Measurements from ENCODE around the gene TK1. TPM values are rescaled to one million over a fixed set of nuclear protein-coding genes. Genes with fewer than 3 reads are reported as not detected.

Gene TK1
- total RNA-seq, 1 donor from 2014 or later, result 3.8 TPM

DNA sequence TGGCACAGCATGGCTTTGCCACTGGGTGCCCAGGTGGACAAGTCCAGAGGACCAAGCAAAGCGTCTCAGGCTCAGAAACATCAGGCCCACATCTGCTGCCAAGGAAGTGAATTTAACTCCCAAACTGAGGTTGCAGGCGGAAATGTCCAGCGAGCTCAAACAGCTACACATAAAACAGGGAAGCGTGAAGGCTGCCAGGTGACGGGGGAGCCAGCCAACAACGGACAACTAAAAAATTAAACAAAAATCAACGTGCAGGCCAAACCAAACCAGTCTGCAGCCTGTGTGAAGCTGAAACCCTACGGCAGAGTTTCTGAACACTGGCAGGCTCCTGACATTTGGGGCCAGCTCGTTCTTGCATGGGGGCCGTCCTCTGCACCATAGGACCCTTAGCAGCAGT lies 2.5 kb downstream of the TK1 start:
- intact Hi-C loops (cut with micrococcal nuclease), result no loop called here
- POLR2A ChIA-PET, result interaction anchor here (2.4 to 33.1 kb wide), 2 partner anchors 10 to 43 kb away, joined by 7 to 2404 read pairs; partner anchors contain the start of genes C17orf99, TMC6 and TMC8
- no peaks in the 10 kb centered on the region for H3K27me3 Mint-ChIP-seq

DNA sequence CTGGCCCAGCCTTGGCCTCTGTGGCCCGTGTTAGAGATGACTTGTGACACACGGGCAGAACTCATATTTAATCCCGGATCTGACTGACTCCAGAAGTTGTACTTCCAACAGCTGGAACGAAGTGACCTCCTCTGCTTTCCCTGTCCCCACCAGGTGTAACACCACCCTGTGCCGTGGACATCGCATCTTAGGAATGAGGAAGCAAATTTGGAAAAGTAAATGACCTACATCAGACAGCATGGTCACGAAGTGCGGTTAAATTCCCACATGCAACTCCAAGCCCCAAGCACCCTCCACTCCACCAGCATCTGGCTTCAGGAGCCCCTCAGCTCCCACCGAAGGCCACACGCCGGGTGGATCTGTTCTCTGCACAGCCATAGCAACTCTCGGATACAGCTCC lies 2.9 kb downstream of the TK1 start:
- H3K36me3 Mint-ChIP-seq (ENCODE audit: low read depth), result no peaks in the 10 kb centered on the region
- intact Hi-C loops (cut with micrococcal nuclease), result no loop called here
- ChIA-PET CTCF (interaction anchor here (0.9 to 1.2 kb wide), 3 partner anchors 10 to 70 kb away, joined by 3 read pairs; no protein-coding TSS in a partner anchor), POLR2A (interaction anchor here (2.4 to 33.1 kb wide), 2 partner anchors 9 to 43 kb away, joined by 7 to 2404 read pairs; partner anchors contain the start of genes C17orf99, TMC6 and TMC8)
- no peak overlapping the region for H3K27ac Mint-ChIP-seq
- TF ChIP-seq, protein P1, sequence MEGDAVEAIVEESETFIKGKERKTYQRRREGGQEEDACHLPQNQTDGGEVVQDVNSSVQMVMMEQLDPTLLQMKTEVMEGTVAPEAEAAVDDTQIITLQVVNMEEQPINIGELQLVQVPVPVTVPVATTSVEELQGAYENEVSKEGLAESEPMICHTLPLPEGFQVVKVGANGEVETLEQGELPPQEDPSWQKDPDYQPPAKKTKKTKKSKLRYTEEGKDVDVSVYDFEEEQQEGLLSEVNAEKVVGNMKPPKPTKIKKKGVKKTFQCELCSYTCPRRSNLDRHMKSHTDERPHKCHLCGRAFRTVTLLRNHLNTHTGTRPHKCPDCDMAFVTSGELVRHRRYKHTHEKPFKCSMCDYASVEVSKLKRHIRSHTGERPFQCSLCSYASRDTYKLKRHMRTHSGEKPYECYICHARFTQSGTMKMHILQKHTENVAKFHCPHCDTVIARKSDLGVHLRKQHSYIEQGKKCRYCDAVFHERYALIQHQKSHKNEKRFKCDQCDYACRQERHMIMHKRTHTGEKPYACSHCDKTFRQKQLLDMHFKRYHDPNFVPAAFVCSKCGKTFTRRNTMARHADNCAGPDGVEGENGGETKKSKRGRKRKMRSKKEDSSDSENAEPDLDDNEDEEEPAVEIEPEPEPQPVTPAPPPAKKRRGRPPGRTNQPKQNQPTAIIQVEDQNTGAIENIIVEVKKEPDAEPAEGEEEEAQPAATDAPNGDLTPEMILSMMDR (IDR thresholded peaks at IDR 0.05), result no peak
- no peaks in the 10 kb centered on the region for H3K9me3 Mint-ChIP-seq
- H3K4me3 Mint-ChIP-seq, result no peak overlapping the region
- peaks cover 33% of the 10 kb centered on the region for H3K4me1 Mint-ChIP-seq
- DNase-seq (no peak), ATAC-seq (ENCODE audit: low read depth) (no peak)
- no peaks in the 10 kb centered on the region for H3K27me3 Mint-ChIP-seq

More for the DNA sequence above, 2.5 kb downstream of the TK1 start:
- H3K36me3 Mint-ChIP-seq (ENCODE audit: low read depth), result no peaks in the 10 kb centered on the region
- H3K4me1 Mint-ChIP-seq, result peaks cover 32% of the 10 kb centered on the region
- CTCF ChIA-PET, result no interaction called here
- H3K27ac Mint-ChIP-seq, result no peak overlapping the region
- ATAC-seq (ENCODE audit: low read depth) (no peak), DNase-seq (no peak)
- H3K9me3 Mint-ChIP-seq, result no peaks in the 10 kb centered on the region
- no peak overlapping the region for H3K4me3 Mint-ChIP-seq
- TF ChIP-seq, protein P1 (IDR thresholded peaks at IDR 0.05), result no peak

DNA sequence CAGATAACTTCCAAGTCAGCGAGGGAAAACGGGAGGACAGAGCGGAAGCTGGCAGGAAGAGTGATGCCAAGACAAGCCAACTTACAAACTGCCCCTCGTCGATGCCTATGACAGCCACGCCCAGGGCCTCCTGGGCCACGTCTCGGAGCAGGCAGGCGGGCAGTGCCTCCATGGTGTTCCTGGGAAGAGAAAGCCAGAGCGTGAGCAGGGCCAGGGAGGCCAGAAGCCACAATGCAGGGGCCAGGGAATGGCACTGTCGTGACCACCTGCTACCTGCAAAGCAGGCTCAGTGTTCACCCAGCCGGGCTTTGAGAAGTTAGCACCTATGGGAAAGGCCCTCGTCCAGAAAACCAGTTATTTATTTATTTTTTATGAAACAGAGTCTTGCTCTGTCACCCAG lies 4.3 kb downstream of the TK1 start:
- Mint-ChIP-seq H3K4me1 (peaks cover 30% of the 10 kb centered on the region), H3K27me3 (no peaks in the 10 kb centered on the region), H3K4me3 (no peak overlapping the region), H3K9me3 (no peaks in the 10 kb centered on the region), H3K36me3 (ENCODE audit: low read depth) (no peaks in the 10 kb centered on the region), H3K27ac (no peak overlapping the region)
- POLR2A ChIA-PET, result interaction anchor here (2.4 to 33.1 kb wide), 2 partner anchors 8 to 41 kb away, joined by 7 to 2404 read pairs; partner anchors contain the start of genes C17orf99, TMC6 and TMC8
- TF ChIP-seq, protein P1 (IDR thresholded peaks at IDR 0.05), result no peak
- intact Hi-C loops (cut with micrococcal nuclease), result no loop called here
- ATAC-seq (ENCODE audit: low read depth) (no peak), DNase-seq (no peak)
- CTCF ChIA-PET, result no interaction called here

DNA sequence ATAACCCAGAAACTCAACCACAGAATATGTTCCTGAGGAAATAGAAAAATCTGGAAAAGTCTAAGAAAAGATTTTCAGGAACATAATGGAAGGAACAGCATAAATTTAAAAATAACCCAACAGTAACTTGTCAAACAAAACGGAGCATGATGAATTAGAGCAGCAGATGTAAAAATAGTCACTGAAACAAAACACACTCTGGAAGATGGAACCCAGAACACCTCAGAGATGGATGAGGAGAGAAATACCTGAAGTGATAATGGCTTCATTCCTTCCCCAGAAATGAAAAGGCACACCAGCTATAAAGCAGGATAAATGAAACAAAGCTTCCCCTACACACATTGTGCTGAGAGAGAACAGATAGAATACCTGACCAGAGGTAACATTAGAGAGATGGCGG lies 6.3 kb downstream of the TK1 start:
- TF ChIP-seq, protein P1 (IDR thresholded peaks at IDR 0.05), result no peak
- peaks cover 8% of the 10 kb centered on the region for H3K36me3 Mint-ChIP-seq (ENCODE audit: low read depth)
- H3K4me1 Mint-ChIP-seq, result peaks cover 41% of the 10 kb centered on the region
- peak overlapping the region; percentile 8 for H3K27ac Mint-ChIP-seq
- CTCF ChIA-PET, result no interaction called here
- H3K9me3 Mint-ChIP-seq, result no peaks in the 10 kb centered on the region
- POLR2A ChIA-PET, result interaction anchor here (33.1 kb wide), 1 partner anchor 39 kb away, joined by 2404 read pairs; the partner anchor contains the start of genes C17orf99, TMC6 and TMC8
- ATAC-seq (ENCODE audit: low read depth) (no peak), DNase-seq (no peak)
- intact Hi-C loops (cut with micrococcal nuclease), result no loop called here
- H3K4me3 Mint-ChIP-seq, result no peak overlapping the region
- no peaks in the 10 kb centered on the region for H3K27me3 Mint-ChIP-seq

DNA sequence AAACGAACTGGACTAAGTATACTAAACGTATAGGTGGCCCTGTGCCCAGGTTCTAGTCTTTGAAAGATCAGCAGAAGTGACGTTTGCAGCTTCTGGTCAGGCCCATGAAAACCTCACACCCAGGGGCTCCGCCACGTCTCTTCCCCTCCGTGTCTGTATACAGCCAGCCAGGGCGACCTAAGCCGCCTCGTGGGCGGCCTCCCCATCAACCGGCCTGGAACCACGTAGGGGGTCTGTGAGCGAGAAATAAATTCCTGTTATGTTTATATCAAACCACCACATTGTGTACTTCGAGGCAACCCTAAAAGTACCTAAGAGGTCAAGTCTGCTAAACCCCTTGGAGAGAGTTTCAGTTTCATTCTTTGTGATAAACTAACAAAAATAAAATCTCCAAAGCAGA lies 6.8 kb downstream of the TK1 start:
- H3K4me1 Mint-ChIP-seq, result peaks cover 45% of the 10 kb centered on the region
- TF ChIP-seq, protein P1 (IDR thresholded peaks at IDR 0.05), result no peak
- no peaks in the 10 kb centered on the region for H3K27me3 Mint-ChIP-seq
- ATAC-seq (ENCODE audit: low read depth), result no peak
- no peak for DNase-seq
- POLR2A ChIA-PET, result interaction anchor here (33.1 kb wide), 1 partner anchor 39 kb away, joined by 2404 read pairs; the partner anchor contains the start of genes C17orf99, TMC6 and TMC8
- no peaks in the 10 kb centered on the region for H3K9me3 Mint-ChIP-seq
- CTCF ChIA-PET, result interaction anchor here (9.7 kb wide), 1 partner anchor 49 kb away, joined by 220 read pairs; the partner anchor contains the start of genes TMC6 and TMC8
- peaks cover 12% of the 10 kb centered on the region for H3K36me3 Mint-ChIP-seq (ENCODE audit: low read depth)
- H3K4me3 Mint-ChIP-seq, result no peak overlapping the region
- intact Hi-C loops (cut with micrococcal nuclease), result no loop called here
- peak overlapping the region; percentile 8 for H3K27ac Mint-ChIP-seq
